Suprapubic skin (tissue), 3 donors: ENCODE data around the gene HAND1.

Experiments
- CTCF ChIP-seq, 2 donors: fragments of 200-600 bp in 1 of 2; fragments of 450-650 bp in 1 of 2; sonication (generic) in 1 of 2; IDR thresholded peaks; one replicate each; pipeline ENCODE4 v1.5.1; 2016 to 2019; ENCODE audit warnings: antibody characterized with exemption in 2 of 2, mild to moderate bottlenecking in 1 of 2, moderate library complexity in 1 of 2
- EP300 ChIP-seq: sonication (generic); formaldehyde crosslinking; IDR thresholded peaks from one replicate; pipeline ENCODE4 v1.6.1; 2017; ENCODE audit warnings: antibody characterized with exemption

GRCh38 chr5:154440540-154440939, 37.5 kb downstream of the HAND1 start:
- no peak for TF ChIP-seq CTCF (IDR thresholded peaks at IDR 0.05)
- TF ChIP-seq EP300: no peak
